ENCODE data around the gene SLC25A27.

The SLC25A27 gene

GRCh38 chr6:46688966-46689335 lies 36.2 kb downstream of the SLC25A27 start:
- Histone ChIP-seq H3K9ac (ENCODE audit: low read depth, low read length) (no peak overlapping the region), H3K4me1 (ENCODE audit: control insufficient read depth, insufficient read depth, low read length) (no peaks in the 10 kb centered on the region), H3K4me3 (ENCODE audit: low read depth, low read length) (no peak overlapping the region), H3K36me3 (ENCODE audit: control insufficient read depth, insufficient read depth, low read length) (no peaks in the 10 kb centered on the region), H3K27me3 (ENCODE audit: control insufficient read depth, insufficient read depth, low read length) (no peaks in the 10 kb centered on the region), H3K9me3 (ENCODE audit: control insufficient read depth, insufficient read depth, low read length) (no peaks in the 10 kb centered on the region)

DNA sequence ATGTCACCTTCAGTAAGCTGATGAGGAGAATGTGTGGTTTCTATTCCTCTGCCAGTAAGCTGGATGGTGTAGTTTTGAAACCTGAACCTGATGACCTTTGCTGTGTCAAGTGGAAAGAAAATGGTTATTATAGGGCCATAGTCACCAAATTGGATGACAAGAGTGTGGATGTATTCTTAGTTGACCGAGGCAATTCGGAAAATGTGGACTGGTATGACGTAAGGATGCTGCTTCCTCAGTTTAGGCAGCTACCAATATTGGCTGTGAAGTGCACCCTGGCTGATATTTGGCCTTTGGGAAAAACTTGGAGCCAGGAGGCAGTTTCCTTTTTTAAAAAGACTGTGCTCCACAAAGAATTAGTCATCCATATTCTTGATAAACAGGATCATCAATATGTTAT lies 36.9 kb downstream of the SLC25A27 start:
- H3K27me3 ChIP-seq (ENCODE audit: control insufficient read depth, insufficient read depth, low read length), result no peaks in the 10 kb centered on the region
- no peak overlapping the region for H3K4me3 ChIP-seq (ENCODE audit: low read depth, low read length)
- no peaks in the 10 kb centered on the region for H3K4me1 ChIP-seq (ENCODE audit: control insufficient read depth, insufficient read depth, low read length)
- H3K36me3 ChIP-seq (ENCODE audit: control insufficient read depth, insufficient read depth, low read length), result no peaks in the 10 kb centered on the region
- H3K9me3 ChIP-seq (ENCODE audit: control insufficient read depth, insufficient read depth, low read length), result no peaks in the 10 kb centered on the region
- H3K9ac ChIP-seq (ENCODE audit: low read depth, low read length), result no peak overlapping the region

GRCh38 chr6:46690141-46690755 lies 37.5 kb downstream of the SLC25A27 start:
- H3K4me1 ChIP-seq (ENCODE audit: control insufficient read depth, insufficient read depth, low read length), result no peaks in the 10 kb centered on the region
- H3K36me3 ChIP-seq (ENCODE audit: control insufficient read depth, insufficient read depth, low read length), result no peaks in the 10 kb centered on the region
- H3K4me3 ChIP-seq (ENCODE audit: low read depth, low read length), result no peak overlapping the region
- H3K9ac ChIP-seq (ENCODE audit: low read depth, low read length), result no peak overlapping the region
- H3K27me3 ChIP-seq (ENCODE audit: control insufficient read depth, insufficient read depth, low read length), result no peaks in the 10 kb centered on the region
- H3K9me3 ChIP-seq (ENCODE audit: control insufficient read depth, insufficient read depth, low read length), result no peaks in the 10 kb centered on the region

GRCh38 chr6:46690911-46691451 lies 38.2 kb downstream of the SLC25A27 start:
- H3K4me1 ChIP-seq (ENCODE audit: control insufficient read depth, insufficient read depth, low read length), result no peaks in the 10 kb centered on the region
- no peaks in the 10 kb centered on the region for H3K27me3 ChIP-seq (ENCODE audit: control insufficient read depth, insufficient read depth, low read length)
- H3K4me3 ChIP-seq (ENCODE audit: low read depth, low read length), result no peak overlapping the region
- H3K36me3 ChIP-seq (ENCODE audit: control insufficient read depth, insufficient read depth, low read length), result no peaks in the 10 kb centered on the region
- H3K9me3 ChIP-seq (ENCODE audit: control insufficient read depth, insufficient read depth, low read length), result no peaks in the 10 kb centered on the region
- H3K9ac ChIP-seq (ENCODE audit: low read depth, low read length), result no peak overlapping the region

GRCh38 chr6:46699970-46700369 lies 47.2 kb downstream of the SLC25A27 start:
- Histone ChIP-seq H3K36me3 (ENCODE audit: control insufficient read depth, insufficient read depth, low read length) (no peaks in the 10 kb centered on the region), H3K9ac (ENCODE audit: low read depth, low read length) (no peak overlapping the region), H3K4me1 (ENCODE audit: control insufficient read depth, insufficient read depth, low read length) (no peaks in the 10 kb centered on the region), H3K27me3 (ENCODE audit: control insufficient read depth, insufficient read depth, low read length) (no peaks in the 10 kb centered on the region), H3K9me3 (ENCODE audit: control insufficient read depth, insufficient read depth, low read length) (no peaks in the 10 kb centered on the region), H3K4me3 (ENCODE audit: low read depth, low read length) (no peak overlapping the region)

GRCh38 chr6:46704562-46704961 lies 51.8 kb downstream of the SLC25A27 start:
- no peaks in the 10 kb centered on the region for H3K27me3 ChIP-seq (ENCODE audit: control insufficient read depth, insufficient read depth, low read length)
- no peaks in the 10 kb centered on the region for H3K36me3 ChIP-seq (ENCODE audit: control insufficient read depth, insufficient read depth, low read length)
- no peak overlapping the region for H3K9ac ChIP-seq (ENCODE audit: low read depth, low read length)
- H3K4me1 ChIP-seq (ENCODE audit: control insufficient read depth, insufficient read depth, low read length), result no peaks in the 10 kb centered on the region
- H3K9me3 ChIP-seq (ENCODE audit: control insufficient read depth, insufficient read depth, low read length), result no peaks in the 10 kb centered on the region
- no peak overlapping the region for H3K4me3 ChIP-seq (ENCODE audit: low read depth, low read length)

DNA sequence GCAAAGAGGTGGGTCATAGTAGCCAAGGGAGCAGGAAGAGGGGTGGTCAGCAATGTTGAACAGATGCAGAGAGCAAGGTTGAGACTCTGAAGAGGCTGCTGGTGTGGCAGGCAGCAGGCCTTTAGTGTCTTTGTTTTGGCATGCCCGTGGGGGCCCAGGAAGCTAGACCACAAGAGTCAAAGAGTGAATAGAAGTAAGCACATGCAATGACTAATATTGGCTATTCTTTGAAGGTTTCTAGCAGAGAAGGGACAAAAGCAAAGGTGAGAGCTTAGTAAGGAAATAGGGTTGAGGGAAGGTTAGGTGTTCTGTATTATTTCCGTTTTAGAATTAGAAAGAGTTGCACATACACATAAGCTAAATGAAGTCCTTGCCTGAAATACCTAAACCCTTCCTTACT lies 53.7 kb downstream of the SLC25A27 start:
- H3K4me1 ChIP-seq (ENCODE audit: control insufficient read depth, insufficient read depth, low read length), result no peaks in the 10 kb centered on the region
- H3K4me3 ChIP-seq (ENCODE audit: low read depth, low read length), result no peak overlapping the region
- H3K9me3 ChIP-seq (ENCODE audit: control insufficient read depth, insufficient read depth, low read length), result no peaks in the 10 kb centered on the region
- H3K27me3 ChIP-seq (ENCODE audit: control insufficient read depth, insufficient read depth, low read length), result no peaks in the 10 kb centered on the region
- H3K9ac ChIP-seq (ENCODE audit: low read depth, low read length), result no peak overlapping the region
- no peaks in the 10 kb centered on the region for H3K36me3 ChIP-seq (ENCODE audit: control insufficient read depth, insufficient read depth, low read length)

- no peaks in the 10 kb centered on the region for H3K36me3 ChIP-seq (ENCODE audit: control insufficient read depth, insufficient read depth, low read length)
- H3K9me3 ChIP-seq (ENCODE audit: control insufficient read depth, insufficient read depth, low read length), result no peaks in the 10 kb centered on the region
- no peak overlapping the region for H3K9ac ChIP-seq (ENCODE audit: low read depth, low read length)
- H3K27me3 ChIP-seq (ENCODE audit: control insufficient read depth, insufficient read depth, low read length), result no peaks in the 10 kb centered on the region
- no peak overlapping the region for H3K4me3 ChIP-seq (ENCODE audit: low read depth, low read length)
- H3K4me1 ChIP-seq (ENCODE audit: control insufficient read depth, insufficient read depth, low read length), result no peaks in the 10 kb centered on the region
Measured at GRCh38 chr6:46711491-46711890, 58.7 kb downstream of the SLC25A27 start.

DNA sequence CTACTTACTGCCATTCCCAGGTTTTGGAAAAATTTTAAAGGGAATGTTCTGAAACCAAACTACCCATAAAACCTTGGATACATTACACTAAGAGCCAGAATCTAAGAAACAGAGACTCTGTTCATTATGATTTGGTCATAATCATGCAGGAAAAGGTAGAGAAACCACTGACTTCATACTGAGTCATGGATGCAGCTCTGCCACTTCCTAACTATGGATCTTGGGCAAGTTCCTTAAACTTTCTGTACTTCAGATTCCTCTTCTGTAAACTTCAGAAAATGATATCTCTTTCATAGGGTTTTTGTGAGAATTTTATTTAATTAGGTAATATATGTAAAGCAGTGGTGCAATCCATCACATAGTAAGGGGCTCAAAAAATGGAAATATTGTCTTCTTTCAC lies 62.4 kb downstream of the SLC25A27 start:
- Histone ChIP-seq H3K36me3 (ENCODE audit: control insufficient read depth, insufficient read depth, low read length) (no peaks in the 10 kb centered on the region), H3K9me3 (ENCODE audit: control insufficient read depth, insufficient read depth, low read length) (no peaks in the 10 kb centered on the region), H3K27me3 (ENCODE audit: control insufficient read depth, insufficient read depth, low read length) (no peaks in the 10 kb centered on the region), H3K9ac (ENCODE audit: low read depth, low read length) (no peak overlapping the region), H3K4me1 (ENCODE audit: control insufficient read depth, insufficient read depth, low read length) (no peaks in the 10 kb centered on the region), H3K4me3 (ENCODE audit: low read depth, low read length) (no peak overlapping the region)

DNA sequence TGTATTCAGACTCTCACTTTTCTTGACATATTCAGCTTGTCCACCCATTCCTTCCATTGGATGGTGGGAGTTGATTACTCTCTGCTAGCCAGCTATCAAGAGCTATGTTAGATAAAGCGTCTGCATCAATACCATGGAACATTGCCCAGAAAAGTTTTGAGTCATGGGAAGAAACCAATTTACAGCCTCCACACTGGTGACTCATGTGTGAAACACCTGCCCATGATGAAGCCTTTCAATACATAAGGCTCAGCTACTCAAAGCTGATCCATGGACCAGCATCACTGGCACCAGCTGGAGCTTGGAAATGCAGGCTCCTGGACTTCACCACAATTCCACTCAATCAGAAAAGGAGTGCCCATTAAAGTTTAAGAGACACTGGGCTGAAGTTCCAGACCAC lies 66.3 kb downstream of the SLC25A27 start:
- no peaks in the 10 kb centered on the region for H3K36me3 ChIP-seq (ENCODE audit: control insufficient read depth, insufficient read depth, low read length)
- H3K4me1 ChIP-seq (ENCODE audit: control insufficient read depth, insufficient read depth, low read length), result no peaks in the 10 kb centered on the region
- H3K9ac ChIP-seq (ENCODE audit: low read depth, low read length), result no peak overlapping the region

DNA sequence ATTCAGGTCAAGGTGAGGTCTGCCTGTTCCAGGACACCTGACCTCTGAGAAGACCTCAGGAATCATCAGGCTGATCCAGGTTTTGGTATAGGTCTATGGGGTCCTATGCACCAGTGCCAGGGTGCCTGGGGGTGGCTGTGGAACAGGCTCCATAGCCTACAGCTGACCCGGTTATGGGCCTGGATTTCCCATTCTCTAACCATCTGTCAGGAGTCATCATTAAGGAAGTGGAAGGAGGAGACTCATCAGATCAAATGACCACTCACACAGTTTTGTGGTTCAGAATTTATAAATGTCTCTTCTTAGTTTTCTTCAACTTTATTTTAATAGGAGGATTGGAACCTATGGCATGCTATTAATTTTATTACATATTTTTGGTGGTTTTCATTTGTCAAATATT lies 67.6 kb downstream of the SLC25A27 start:
- Histone ChIP-seq H3K4me3 (ENCODE audit: low read depth, low read length) (no peak overlapping the region), H3K27me3 (ENCODE audit: control insufficient read depth, insufficient read depth, low read length) (no peaks in the 10 kb centered on the region), H3K9ac (ENCODE audit: low read depth, low read length) (no peak overlapping the region), H3K9me3 (ENCODE audit: control insufficient read depth, insufficient read depth, low read length) (no peaks in the 10 kb centered on the region), H3K4me1 (ENCODE audit: control insufficient read depth, insufficient read depth, low read length) (no peaks in the 10 kb centered on the region), H3K36me3 (ENCODE audit: control insufficient read depth, insufficient read depth, low read length) (no peaks in the 10 kb centered on the region)

More for the DNA sequence above, 66.3 kb downstream of the SLC25A27 start:
- Histone ChIP-seq H3K4me3 (ENCODE audit: low read depth, low read length) (no peak overlapping the region), H3K9me3 (ENCODE audit: control insufficient read depth, insufficient read depth, low read length) (no peaks in the 10 kb centered on the region), H3K27me3 (ENCODE audit: control insufficient read depth, insufficient read depth, low read length) (no peaks in the 10 kb centered on the region)

Data from iPS-15b (cell line).